BJ (cell line): ENCODE data around the gene MYL10. TPM values are rescaled to one million over a fixed set of nuclear protein-coding genes. Genes with fewer than 3 reads are reported as not detected.
"Not testable (repeated sequence)": the region's sequence is repeated elsewhere in the genome, so short reads cannot be mapped to it uniquely, and the experiment has no call there.

Experiments used
- CTCF ChIA-PET: fragments of 350-600 bp; formaldehyde crosslinking; extraction: SDS; loops from one replicate; lab custom pipeline; 2021; ENCODE audit warnings: antibody characterized with exemption, inconsistent platforms; lab: Yijun Ruan, JAX
- POLR2A ChIA-PET: fragments of 300-600 bp; sonication (Branson Sonifier 250); formaldehyde crosslinking; extraction: SDS; loops from one replicate; lab custom pipeline; 2021; ENCODE audit warnings: antibody characterized with exemption; lab: Charles Lee
- DNase-seq: peaks from one replicate; pipeline ENCODE4 v3.0.0-alpha.2; 2011; ENCODE audit warnings: low read depth
- H3K27me3 ChIP-seq: 2 replicates; pipeline ENCODE4 v1.6.0; 2011; ENCODE audit warnings: low read length; ENCODE audit not compliant: control insufficient read depth, insufficient read depth
- H3K36me3 ChIP-seq: 2 replicates; pipeline ENCODE4 v1.5.1; 2011; ENCODE audit warnings: low read length; ENCODE audit not compliant: control insufficient read depth, insufficient read depth
- H3K4me3 ChIP-seq: 2 replicates; pipeline ENCODE4 v1.5.1; 2011; ENCODE audit warnings: low read depth, mild to moderate bottlenecking, control low read depth, low read length
- polyA plus RNA-seq: library from polyadenylated mRNA; depleted of rRNA; stranded (reverse); fragments of >200 nt; gene quantifications from 2 replicates; pipeline ENCODE4 v1.2.3, GENCODE V29; 2011
- TF ChIP-seq, protein P1 (sequence below): IDR thresholded peaks from 2 replicates; pipeline ENCODE4 v1.5.1; 2011; ENCODE audit warnings: low read depth, mild to moderate bottlenecking, control low read depth, inconsistent platforms, low read length, moderate library complexity; ENCODE audit not compliant: insufficient read depth

MYL10 gene
- polyA plus RNA-seq, 1 experiment: 0.07 TPM

DNA sequence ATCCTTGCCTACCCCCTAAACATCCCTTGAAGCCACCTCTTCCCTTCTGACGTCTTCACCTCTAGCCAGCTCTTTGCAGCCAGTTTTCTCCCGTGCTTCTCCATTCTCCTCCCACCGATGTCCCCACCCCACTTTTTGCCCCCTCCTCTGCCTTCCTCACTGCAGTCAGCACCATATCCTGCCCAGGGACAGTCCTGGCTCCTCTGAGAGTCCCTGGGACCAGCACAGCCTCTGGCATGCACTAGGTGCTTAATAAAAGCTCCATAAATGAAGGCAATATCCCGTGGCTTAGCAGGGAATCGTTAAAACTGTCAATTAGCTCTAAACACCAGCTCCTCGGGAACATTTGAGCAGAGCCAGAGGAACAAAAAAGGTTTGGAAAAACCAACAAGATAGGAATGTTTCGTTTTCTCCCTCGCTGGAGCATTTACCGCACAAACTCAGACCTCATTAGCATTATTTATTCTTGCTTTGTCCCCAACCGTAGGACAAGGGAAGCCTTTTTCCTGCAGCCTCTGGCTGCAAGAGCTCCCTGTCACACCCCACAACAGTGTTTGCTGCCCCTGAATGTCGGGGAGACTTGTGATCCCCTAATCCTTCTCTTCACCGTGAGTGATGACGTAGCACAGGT, 16.1 kb downstream of the MYL10 start:
- no peak for DNase-seq
- ChIA-PET CTCF (interaction anchor here (1.0 to 4.7 kb wide), 5 partner anchors 9 to 660 kb away, joined by 3 to 30 read pairs (median 3); no protein-coding TSS in a partner anchor), POLR2A (no interaction called here)
- TF ChIP-seq, protein P1, sequence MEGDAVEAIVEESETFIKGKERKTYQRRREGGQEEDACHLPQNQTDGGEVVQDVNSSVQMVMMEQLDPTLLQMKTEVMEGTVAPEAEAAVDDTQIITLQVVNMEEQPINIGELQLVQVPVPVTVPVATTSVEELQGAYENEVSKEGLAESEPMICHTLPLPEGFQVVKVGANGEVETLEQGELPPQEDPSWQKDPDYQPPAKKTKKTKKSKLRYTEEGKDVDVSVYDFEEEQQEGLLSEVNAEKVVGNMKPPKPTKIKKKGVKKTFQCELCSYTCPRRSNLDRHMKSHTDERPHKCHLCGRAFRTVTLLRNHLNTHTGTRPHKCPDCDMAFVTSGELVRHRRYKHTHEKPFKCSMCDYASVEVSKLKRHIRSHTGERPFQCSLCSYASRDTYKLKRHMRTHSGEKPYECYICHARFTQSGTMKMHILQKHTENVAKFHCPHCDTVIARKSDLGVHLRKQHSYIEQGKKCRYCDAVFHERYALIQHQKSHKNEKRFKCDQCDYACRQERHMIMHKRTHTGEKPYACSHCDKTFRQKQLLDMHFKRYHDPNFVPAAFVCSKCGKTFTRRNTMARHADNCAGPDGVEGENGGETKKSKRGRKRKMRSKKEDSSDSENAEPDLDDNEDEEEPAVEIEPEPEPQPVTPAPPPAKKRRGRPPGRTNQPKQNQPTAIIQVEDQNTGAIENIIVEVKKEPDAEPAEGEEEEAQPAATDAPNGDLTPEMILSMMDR: no peak
- Histone ChIP-seq H3K27me3 (no peaks in the 10 kb centered on the region), H3K4me3 (no peak overlapping the region), H3K36me3 (no peaks in the 10 kb centered on the region)

DNA sequence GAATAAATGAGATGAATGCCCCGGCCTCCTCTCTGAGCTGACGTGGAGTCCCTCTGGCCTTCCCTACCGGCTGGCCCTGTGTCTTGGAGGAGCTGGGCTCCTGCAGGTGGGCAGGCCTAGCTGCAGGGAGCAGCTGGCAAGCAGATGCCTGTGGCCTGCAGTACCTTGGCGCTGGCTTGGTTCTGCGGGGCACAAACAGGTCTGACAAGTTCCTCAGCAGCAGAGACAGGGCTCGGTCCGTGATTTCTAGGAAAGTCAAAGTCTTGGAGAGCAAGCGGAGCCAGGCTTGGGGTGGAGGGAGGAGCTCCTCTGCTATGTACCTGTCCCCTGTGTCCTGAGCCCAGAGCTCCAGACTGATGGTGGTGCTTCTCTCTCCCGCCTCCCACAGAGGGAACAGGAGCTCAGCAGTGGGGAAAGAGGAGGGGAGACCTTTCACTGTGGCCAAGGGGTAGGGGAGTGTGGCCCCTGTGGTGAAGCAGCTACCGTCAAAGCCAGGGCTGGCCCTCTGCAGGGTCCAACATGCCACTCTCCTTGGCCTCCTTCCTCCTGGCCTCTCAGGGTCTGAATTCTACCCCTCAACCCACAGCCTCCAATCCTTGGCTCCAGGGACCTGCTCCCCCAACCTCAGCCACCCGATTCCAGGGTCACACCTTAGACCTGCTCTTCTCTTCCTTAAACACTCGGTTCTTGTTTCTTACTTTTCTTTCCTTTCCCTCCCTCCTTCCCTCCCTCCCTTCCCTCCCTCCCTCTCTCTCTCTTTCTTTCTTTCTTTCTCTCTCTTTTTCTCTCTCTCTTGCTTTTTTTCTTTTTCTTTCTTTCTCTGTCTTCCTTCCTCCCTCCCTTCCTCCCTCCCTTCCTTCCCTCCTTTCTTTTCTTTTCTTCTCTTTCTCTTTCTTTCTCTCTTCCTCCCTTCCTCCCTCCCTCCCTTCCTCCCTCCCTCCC, 20.1 kb downstream of the MYL10 start:
- ChIA-PET CTCF (interaction anchor here (1.2 to 1.4 kb wide), 2 partner anchors 66 to 627 kb away, joined by 4 read pairs; no protein-coding TSS in a partner anchor), POLR2A (no interaction called here)
- Histone ChIP-seq H3K27me3 (no peaks in the 10 kb centered on the region), H3K36me3 (no peaks in the 10 kb centered on the region), H3K4me3 (no peak overlapping the region)
- no peak for DNase-seq
- TF ChIP-seq, protein P1: no peak

DNA sequence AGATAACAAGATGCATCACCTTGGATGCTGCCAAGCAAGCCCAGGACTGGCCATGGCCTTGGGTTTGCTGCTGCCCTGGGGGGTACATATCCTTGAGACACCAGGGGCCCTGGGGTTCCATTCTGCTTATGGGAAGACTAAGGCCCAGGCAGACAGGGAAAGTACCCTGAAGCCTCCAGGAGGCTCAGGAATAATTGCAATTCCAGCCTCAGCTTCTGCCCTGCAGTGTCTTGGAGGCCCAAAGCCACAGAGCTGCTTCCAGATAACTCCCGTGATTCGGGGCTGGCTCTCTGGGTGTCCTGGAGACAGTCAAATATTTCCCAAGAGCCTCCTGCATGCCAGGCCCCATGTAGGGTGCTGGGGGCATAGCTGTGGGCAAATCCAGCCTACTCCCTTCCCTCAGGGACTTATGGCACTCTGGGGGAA, 22.6 kb downstream of the MYL10 start:
- H3K36me3 ChIP-seq: no peaks in the 10 kb centered on the region
- DNase-seq: no peak
- no peaks in the 10 kb centered on the region for H3K27me3 ChIP-seq
- TF ChIP-seq, protein P1: no peak
- no peak overlapping the region for H3K4me3 ChIP-seq
- ChIA-PET CTCF (interaction anchor here (1.0 kb wide), 1 partner anchor 666 kb away, joined by 3 read pairs; no protein-coding TSS in a partner anchor), POLR2A (no interaction called here)

DNA sequence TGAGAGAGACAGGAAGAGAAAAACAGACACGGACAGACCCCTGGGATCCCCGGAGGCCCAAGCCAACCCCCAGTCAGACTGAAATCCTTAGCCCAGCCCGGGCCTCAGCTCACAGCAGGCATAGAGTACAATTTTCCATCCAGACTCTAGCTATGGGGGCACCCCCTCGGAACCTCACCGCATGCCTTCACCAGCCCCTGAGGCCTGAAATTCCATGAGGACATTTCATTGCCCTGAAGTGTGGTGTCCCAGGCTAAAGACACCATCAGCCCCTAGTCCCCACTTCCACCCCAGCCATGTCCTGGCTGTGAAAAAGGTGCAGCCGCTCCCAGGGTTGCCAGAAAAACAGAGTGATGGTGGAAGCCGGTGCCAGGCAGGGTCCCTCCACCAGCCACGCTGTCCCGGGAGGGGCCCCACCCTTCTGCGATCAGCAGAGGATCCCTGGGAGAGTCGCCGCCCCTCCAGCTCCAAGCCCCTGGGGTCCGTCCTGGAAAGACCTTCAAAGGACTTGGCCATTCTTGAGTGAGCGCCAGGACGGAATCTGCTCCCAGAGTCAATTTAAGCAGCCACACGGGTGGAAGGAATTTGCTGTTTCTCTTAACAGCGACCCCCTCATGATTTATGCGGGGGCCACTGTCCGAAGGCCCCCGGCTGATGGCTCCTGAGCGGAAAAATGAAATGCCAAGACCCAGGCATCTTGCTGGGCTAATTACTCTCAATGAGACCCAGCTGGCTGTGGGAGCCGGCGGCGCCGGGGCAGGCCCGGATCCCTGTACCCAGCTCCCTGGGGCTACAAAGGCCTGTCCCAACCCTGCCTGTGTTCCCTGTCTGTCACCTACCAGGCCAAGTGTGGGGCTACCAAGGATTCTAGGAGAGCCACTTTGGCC, 23.2 kb downstream of the MYL10 start:
- no peaks in the 10 kb centered on the region for H3K36me3 ChIP-seq
- H3K27me3 ChIP-seq: no peaks in the 10 kb centered on the region
- TF ChIP-seq, protein P1: no peak
- ChIA-PET CTCF (interaction anchor here (0.6 to 2.2 kb wide), 3 partner anchors 209 to 667 kb away, joined by 3 to 8 read pairs (median 3); no protein-coding TSS in a partner anchor), POLR2A (no interaction called here)
- H3K4me3 ChIP-seq: no peak overlapping the region
- no peak for DNase-seq

DNA sequence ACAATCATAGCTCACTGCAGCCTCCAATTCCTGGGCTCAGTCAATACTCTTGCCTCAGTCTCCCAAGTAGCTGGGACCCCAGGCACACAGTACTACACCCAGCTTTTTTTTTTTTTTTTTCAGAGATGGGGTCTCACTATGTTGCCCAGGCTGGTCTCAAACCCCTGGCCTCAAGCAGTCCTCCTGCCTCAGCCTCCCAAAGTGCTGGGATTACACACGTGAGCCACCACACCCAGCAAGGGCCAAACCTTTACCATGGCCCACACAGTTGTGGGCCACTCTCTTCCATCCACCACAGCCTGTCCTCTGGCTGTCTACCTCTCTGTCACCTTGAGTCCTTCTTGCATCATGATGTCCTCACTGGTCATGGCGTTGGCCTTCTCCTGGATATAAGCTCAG, 24.2 kb downstream of the MYL10 start:
- DNase-seq, H3K27me3 ChIP-seq, H3K4me3 ChIP-seq, H3K36me3 ChIP-seq, POLR2A ChIA-PET: not testable (repeated sequence)
- CTCF ChIA-PET: interaction anchor here (0.6 to 2.2 kb wide), 4 partner anchors 8 to 667 kb away, joined by 3 to 8 read pairs (median 4); no protein-coding TSS in a partner anchor
